Measurements from ENCODE around the gene ZNF530.
A peak's percentile ranks its signal among the peaks of the same experiment; 100 is the strongest.

Gene ZNF530

GRCh38 chr19:57615346-57615745 is 15.7 kb downstream of the ZNF530 start:
- no peak for DNase-seq

- no peak for DNase-seq
Measured at GRCh38 chr19:57620673-57621348, 21.1 kb downstream of the ZNF530 start.

GRCh38 chr19:57623091-57623490 is 23.4 kb downstream of the ZNF530 start:
- no peak for DNase-seq

GRCh38 chr19:57632987-57633831 is 33.5 kb downstream of the ZNF530 start, which contains the start of gene ZNF211:
Gene ZNF211, plus strand, starts transcription at chr19:57633168. Its CDS starts 179 bp downstream, at chr19:57633347.
- peak; percentile 93 for DNase-seq

- DNase-seq, result no peak
Measured at GRCh38 chr19:57633832-57634131, 34.1 kb downstream of the ZNF530 start.

GRCh38 chr19:57637379-57637778 is 37.7 kb downstream of the ZNF530 start:
- DNase-seq, result no peak

GRCh38 chr19:57641715-57642234 is 42.1 kb downstream of the ZNF530 start:
- DNase-seq, result no peak

GRCh38 chr19:57642396-57643046 is 42.8 kb downstream of the ZNF530 start:
- no peak for DNase-seq

GRCh38 chr19:57643734-57644133 is 44.0 kb downstream of the ZNF530 start:
- no peak for DNase-seq

GRCh38 chr19:57648331-57649003 is 48.8 kb downstream of the ZNF530 start:
- no peak for DNase-seq

- DNase-seq, result no peak
Measured at GRCh38 chr19:57651654-57651996, 51.9 kb downstream of the ZNF530 start.

- DNase-seq, result no peak
Measured at GRCh38 chr19:57653689-57654088, 54.0 kb downstream of the ZNF530 start.

- no peak for DNase-seq
Measured at GRCh38 chr19:57655443-57655842, 55.8 kb downstream of the ZNF530 start.

- no peak for DNase-seq
Measured at GRCh38 chr19:57656346-57656745, 56.7 kb downstream of the ZNF530 start.

Measured in activated CD4-positive, alpha-beta T cell treated with anti-CD3 and anti-CD28 coated beads, Interleukin-10, Interleukin-2, amounts not matched to agents 100 ng/mL and 50 ng/mL, durations not matched to agents 16 hours and 8 hours (primary cell).